Measurements from ENCODE around the gene PARD3B.

GRCh38 chr2:204664708-204665121 lies 119.4 kb downstream of the PARD3B start:
- TF ChIP-seq, protein P1, sequence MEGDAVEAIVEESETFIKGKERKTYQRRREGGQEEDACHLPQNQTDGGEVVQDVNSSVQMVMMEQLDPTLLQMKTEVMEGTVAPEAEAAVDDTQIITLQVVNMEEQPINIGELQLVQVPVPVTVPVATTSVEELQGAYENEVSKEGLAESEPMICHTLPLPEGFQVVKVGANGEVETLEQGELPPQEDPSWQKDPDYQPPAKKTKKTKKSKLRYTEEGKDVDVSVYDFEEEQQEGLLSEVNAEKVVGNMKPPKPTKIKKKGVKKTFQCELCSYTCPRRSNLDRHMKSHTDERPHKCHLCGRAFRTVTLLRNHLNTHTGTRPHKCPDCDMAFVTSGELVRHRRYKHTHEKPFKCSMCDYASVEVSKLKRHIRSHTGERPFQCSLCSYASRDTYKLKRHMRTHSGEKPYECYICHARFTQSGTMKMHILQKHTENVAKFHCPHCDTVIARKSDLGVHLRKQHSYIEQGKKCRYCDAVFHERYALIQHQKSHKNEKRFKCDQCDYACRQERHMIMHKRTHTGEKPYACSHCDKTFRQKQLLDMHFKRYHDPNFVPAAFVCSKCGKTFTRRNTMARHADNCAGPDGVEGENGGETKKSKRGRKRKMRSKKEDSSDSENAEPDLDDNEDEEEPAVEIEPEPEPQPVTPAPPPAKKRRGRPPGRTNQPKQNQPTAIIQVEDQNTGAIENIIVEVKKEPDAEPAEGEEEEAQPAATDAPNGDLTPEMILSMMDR (IDR thresholded peaks at IDR 0.05) = no peak
- no peak for TF ChIP-seq POLR2AphosphoS5 (IDR thresholded peaks at IDR 0.05)

Measured in sigmoid colon (tissue), 4 donors.